NCI-H2107 treated with DMSO at 0.1 percent for 48 hours (cell line): Measurements from ENCODE around the gene GID8.

Source experiments
- DNase-seq: peaks from one replicate; lab custom pipeline; 2025; ENCODE audit not compliant: unreplicated experiment; lab: John Stamatoyannopoulos, UW

The GID8 gene

GRCh38 chr20:62968378-62969178 lies 30.6 kb downstream of the GID8 start:
- no peak for DNase-seq

GRCh38 chr20:62969179-62969760 lies 31.3 kb downstream of the GID8 start:
- DNase-seq: no peak

- no peak for DNase-seq
Observed at GRCh38 chr20:62969939-62970306, 32.0 kb downstream of the GID8 start.

- DNase-seq: no peak
Observed at GRCh38 chr20:62970307-62971210, 32.6 kb downstream of the GID8 start.

DNA sequence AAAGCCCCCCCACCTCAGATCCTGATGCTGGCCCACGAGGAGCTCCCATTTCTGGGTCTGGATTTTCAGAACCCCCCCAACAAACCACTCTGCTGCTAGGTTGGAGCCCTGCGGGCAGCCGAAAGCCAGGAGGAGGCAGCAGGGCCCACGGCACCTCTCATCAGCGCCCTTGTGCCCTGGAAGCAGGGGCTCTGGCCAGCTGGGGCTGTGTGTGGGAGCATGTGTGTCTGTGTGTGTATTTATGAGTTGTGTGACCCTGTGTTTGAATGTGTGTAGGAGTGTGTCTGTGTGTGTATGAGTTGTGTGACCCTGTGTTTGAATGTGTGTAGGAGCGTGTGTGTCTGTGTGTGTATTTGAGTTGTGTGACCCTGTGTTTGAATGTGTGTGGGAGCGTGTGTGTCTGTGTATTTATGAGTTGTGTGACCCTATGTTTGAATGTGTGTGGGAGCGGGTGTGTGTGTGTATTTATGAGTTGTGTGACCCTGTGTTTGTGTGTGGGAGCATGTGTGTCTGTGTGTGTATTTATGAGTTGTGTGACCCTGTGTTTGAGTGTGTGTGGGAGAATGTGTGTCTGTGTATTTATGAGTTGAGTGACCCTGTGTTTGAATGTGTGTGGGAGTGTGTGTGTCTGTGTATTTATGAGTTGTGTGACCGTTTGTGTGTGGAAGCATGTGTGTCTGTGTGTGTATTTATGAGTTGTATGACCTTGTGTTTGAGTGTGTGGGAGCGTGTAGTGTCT lies 33.4 kb downstream of the GID8 start:
- DNase-seq: no peak

DNA sequence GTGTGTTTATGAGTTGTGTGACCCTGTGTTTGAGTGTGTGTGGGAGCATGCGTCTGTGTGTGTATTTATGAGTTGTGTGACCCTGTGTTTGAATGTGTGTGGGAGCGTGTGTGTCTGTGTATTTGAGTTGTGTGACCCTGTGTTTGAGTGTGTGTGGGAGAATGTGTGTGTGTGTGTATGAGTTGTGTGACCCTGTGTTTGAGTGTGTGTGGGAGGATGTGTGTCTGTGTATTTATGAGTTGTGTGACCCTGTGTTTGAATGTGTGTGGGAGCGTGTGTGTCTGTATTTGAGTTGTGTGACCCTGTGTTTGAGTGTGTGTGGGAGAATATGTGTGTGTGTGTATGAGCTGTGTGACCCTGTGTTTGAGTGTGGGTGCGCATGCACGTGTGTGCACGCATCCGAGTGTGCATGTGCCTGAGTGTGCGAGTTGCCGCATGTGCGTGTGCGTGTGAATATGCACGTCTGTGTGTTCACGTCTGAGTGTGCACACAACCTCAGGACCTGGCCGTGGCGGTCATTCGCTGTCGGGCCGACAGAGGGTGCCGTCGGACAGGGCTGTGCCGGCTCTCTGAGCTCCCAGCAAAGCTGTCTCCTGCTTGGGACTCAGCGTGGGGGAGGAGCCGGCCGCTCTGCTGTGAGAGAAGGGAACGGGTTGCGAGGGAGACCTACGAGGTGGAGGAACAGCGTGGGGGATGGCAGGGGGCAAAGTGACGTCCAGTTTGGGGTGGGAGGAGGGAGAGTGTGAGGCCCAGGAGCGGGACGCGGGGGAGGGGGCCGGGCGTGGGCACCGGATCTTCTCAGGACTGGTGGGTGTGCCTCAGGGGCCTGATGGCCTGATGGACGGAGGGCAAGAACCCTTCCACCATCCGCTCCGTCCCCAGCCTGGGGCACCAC lies 34.2 kb downstream of the GID8 start:
- peak; percentile 75 for DNase-seq

- no peak for DNase-seq
Observed at GRCh38 chr20:62972845-62973745, 35.1 kb downstream of the GID8 start.

GRCh38 chr20:62975251-62975760 lies 37.4 kb downstream of the GID8 start:
- no peak for DNase-seq

- no peak for DNase-seq
Observed at GRCh38 chr20:62975812-62976508, 38.0 kb downstream of the GID8 start.

DNA sequence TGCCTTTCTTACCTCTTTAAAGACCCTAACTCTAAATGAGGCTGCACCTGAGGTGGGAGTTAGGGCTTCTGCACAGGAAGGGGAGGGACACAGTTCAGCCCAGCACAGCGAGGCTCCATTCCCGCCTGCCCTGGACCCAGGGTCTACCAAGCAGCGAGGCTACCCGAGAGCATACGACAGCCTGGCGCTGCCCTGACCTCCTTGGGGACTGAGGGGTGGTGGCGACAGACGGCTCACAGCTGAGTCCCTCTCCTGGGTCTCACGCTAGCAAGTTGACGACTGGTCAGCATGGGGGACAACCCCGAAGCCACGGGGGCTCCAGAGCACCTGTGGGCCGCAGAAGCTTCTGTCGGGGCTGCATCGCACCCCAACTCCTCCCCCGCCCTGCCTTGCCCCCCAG lies 38.9 kb downstream of the GID8 start:
- no peak for DNase-seq

DNA sequence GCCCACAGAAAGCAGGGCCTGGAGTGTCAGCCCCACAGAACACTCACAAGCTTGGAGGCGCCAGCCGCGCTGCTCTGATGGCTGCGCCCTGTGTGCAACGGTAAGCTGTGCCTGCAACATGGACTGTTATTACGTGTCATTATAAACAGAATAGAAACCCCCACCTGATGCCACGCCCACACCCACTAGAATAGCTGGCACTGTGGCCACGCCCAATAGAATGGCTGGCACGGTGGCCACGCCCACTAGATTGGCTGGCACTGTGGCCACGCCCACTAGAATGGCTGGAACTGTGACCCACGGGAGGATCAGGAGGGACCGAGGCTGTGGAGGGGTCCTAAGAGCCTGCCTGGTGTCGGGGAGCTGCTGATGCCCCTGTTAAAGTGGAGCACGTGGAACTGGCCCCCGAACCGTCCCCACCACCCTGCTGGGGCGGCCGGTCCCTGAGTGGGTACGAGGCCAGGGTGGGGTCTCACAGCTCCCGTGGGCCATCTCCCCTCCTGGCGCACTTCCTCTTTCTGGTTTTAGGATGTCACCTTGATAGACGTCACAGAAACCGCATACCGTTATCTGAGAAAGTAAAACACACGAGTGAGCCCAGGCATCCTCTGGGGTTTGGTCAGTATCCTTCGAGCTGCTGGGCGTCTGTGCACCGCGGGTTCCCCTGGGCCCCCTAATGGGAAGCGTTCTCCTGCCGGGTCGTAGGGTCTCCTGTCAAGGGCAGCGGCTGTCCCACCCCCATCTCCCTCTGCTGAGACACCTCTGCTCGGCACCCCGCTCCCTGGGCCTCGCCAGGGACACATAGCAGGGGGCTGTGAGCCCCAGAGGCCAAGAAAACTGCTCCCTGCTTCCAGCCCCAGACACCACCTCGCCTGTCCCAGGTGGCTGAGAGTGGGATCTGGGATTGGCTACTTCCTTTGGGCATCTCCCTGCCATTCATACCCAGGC lies 39.9 kb downstream of the GID8 start:
- DNase-seq: no peak

DNA sequence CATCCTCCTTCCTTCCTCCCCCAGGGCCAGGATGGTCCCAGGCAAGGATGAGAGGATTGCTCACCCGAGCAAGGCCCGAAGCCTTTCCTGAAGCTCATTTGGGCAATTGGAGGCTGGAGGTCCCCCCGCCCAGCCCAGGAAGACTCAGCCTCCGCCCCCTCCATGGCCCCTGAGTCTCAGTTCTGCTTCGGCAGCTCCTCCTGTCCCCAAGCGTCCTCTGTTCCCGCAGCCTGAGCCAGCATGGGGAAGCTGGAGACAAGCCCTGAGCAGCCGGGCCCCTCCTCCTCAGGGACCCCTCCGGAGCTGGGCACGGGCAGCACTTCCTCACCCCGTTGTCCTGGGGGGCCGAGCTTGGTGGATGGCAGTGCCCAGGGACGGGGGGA lies 40.6 kb downstream of the GID8 start:
- DNase-seq: no peak

DNA sequence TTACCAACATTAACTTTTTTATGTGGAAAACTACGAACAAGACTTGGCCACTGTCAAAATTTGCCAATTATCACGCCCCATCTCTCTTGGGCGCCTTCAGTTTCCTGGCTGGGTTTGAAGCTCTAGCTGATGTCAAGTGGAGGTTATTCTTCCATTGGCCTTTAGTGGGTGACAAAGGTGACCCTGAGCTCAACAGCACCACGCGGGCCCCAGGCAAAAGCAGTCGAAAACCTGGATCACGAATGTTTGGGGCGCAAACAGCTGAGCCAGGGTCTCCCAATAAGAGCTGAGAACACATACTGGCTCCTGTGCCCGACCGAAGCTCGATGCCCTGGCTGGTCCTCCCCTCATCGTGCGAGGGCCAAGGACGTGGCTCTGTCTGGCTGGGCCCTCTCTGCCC lies 41.4 kb downstream of the GID8 start:
- no peak for DNase-seq

DNA sequence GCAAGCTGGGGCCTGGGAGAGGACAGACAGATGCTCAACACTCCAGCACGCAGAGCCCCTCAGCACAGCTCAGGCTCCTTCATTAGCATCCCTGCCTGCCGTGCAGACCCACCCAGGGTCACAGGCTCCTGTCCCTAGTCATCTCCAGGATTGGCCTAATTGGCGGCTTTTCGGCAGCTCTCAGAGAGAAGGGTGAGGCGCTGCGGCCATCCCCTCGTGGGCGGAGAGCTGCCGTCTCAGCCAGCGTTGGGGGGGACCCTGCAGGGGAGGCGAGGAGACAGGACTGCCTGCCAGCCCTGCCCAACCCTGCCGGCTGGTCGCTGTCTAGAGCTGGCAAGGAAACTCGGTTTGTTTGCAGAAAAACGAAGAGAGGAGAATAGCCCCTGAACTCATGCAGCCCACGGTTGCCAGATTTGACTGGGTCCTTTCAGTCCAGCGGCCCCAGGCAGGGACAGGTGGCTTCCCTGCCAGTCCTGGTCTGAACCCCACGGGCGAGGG lies 42.0 kb downstream of the GID8 start:
- no peak for DNase-seq

- DNase-seq: peak; percentile 78
Observed at GRCh38 chr20:62980380-62980960, 42.5 kb downstream of the GID8 start.

GRCh38 chr20:62980970-62981369 lies 43.0 kb downstream of the GID8 start:
- DNase-seq: peak; percentile 48
